HepG2 (cell line): Measurements from ENCODE around the gene PIP5K1A. TPM values are rescaled to one million over a fixed set of nuclear protein-coding genes. Genes with fewer than 3 reads are reported as not detected.

ENCODE experiments used
- ATAD3A ChIP-seq: sonication (generic); formaldehyde crosslinking; IDR thresholded peaks from 2 replicates; pipeline ENCODE4 v1.4.0; 2020; ENCODE audit warnings: missing genetic modification reagents
- ATF3 ChIP-seq: sonication (generic); formaldehyde crosslinking; IDR thresholded peaks from 2 replicates; pipeline ENCODE4 v1.4.0; 2020; ENCODE audit warnings: missing genetic modification reagents
- ATF5 ChIP-seq: sonication (generic); formaldehyde crosslinking; IDR thresholded peaks from 2 replicates; pipeline ENCODE4 v1.4.0; 2020; ENCODE audit warnings: mild to moderate bottlenecking, low read depth, missing genetic modification reagents
- BORCS8-MEF2B ChIP-seq: sonication (generic); formaldehyde crosslinking; IDR thresholded peaks from 2 replicates; pipeline ENCODE4 v1.8.0; 2022; ENCODE audit warnings: mild to moderate bottlenecking, missing genetic modification reagents
- BRF2 ChIP-seq: sonication (generic); formaldehyde crosslinking; IDR thresholded peaks from 2 replicates; pipeline ENCODE4 v1.8.1; 2022; ENCODE audit warnings: mild to moderate bottlenecking, missing genetic modification reagents
- CBX1 ChIP-seq: IDR thresholded peaks from one replicate; pipeline ENCODE4 v1.6.1; 2016; ENCODE audit warnings: antibody characterized with exemption, low read depth
- ELF1 ChIP-seq: sonication (generic); formaldehyde crosslinking; IDR thresholded peaks from 2 replicates; pipeline ENCODE4 v1.4.0; 2020; ENCODE audit warnings: missing genetic modification reagents
- ESRRA ChIP-seq: sonication (generic); formaldehyde crosslinking; IDR thresholded peaks from 2 replicates; pipeline ENCODE4 v1.5.1; 2020; ENCODE audit warnings: mild to moderate bottlenecking, low read depth, missing genetic modification reagents
- HNRNPUL1 ChIP-seq: fragments of 200-400 bp; formaldehyde crosslinking; IDR thresholded peaks from 2 replicates; pipeline ENCODE4 v1.6.1; 2017; ENCODE audit warnings: low read depth, mild to moderate bottlenecking, low read length, moderate library complexity
- KLF16 ChIP-seq, 2 experiments: sonication (generic) in 1 of 2; formaldehyde crosslinking in 1 of 2; IDR thresholded peaks; 2 replicates each; pipeline versions ENCODE4 v1.6.1 to v1.8.0; 2016 to 2023; ENCODE audit warnings: missing genetic modification reagents in 2 of 2, missing compliant biosample characterization in 1 of 2
- MLXIP ChIP-seq: sonication (generic); formaldehyde crosslinking; IDR thresholded peaks from 2 replicates; pipeline ENCODE4 v1.9.0; 2021; ENCODE audit warnings: missing genetic modification reagents, borderline replicate concordance
- MTERF4 ChIP-seq: sonication (generic); formaldehyde crosslinking; IDR thresholded peaks from 2 replicates; pipeline ENCODE4 v1.8.0; 2023; ENCODE audit warnings: mild to moderate bottlenecking, missing genetic modification reagents
- PAWR ChIP-seq: sonication (generic); formaldehyde crosslinking; IDR thresholded peaks from 2 replicates; pipeline ENCODE4 v1.4.0; 2020; ENCODE audit warnings: missing genetic modification reagents, mild to moderate bottlenecking, borderline replicate concordance
- POGK ChIP-seq: sonication (generic); formaldehyde crosslinking; conservative IDR thresholded peaks from 2 replicates; pipeline ENCODE4 v1.8.0; 2022; ENCODE audit warnings: mild to moderate bottlenecking, moderate library complexity, missing genetic modification reagents
- TARDBP ChIP-seq: sonication (generic); formaldehyde crosslinking; IDR thresholded peaks from 2 replicates; pipeline ENCODE4 v1.8.0; 2022; ENCODE audit warnings: mild to moderate bottlenecking, missing genetic modification reagents
- ZNF3 ChIP-seq: IDR thresholded peaks from 2 replicates; pipeline ENCODE4 v1.7.0; 2017; ENCODE audit warnings: inconsistent platforms
- ZNF501 ChIP-seq: sonication (generic); formaldehyde crosslinking; IDR thresholded peaks from 2 replicates; pipeline ENCODE4 v1.5.1; 2020; ENCODE audit warnings: mild to moderate bottlenecking, moderate library complexity, missing genetic modification reagents
- ZNF552 ChIP-seq: sonication (generic); formaldehyde crosslinking; IDR thresholded peaks from 2 replicates; pipeline ENCODE4 v1.9.0; 2022; ENCODE audit warnings: missing genetic modification reagents, mild to moderate bottlenecking, borderline replicate concordance
- ZNF746 ChIP-seq: sonication (generic); formaldehyde crosslinking; IDR thresholded peaks from 2 replicates; pipeline ENCODE4 v1.8.0; 2022; ENCODE audit warnings: mild to moderate bottlenecking, missing genetic modification reagents
- ZNF75D ChIP-seq: sonication (generic); formaldehyde crosslinking; IDR thresholded peaks from 2 replicates; pipeline ENCODE4 v1.8.1; 2023; ENCODE audit warnings: missing genetic modification reagents, mild to moderate bottlenecking, borderline replicate concordance
- ZNF761 ChIP-seq: sonication (generic); formaldehyde crosslinking; conservative IDR thresholded peaks from 2 replicates; pipeline ENCODE4 v1.4.0; 2020; ENCODE audit warnings: mild to moderate bottlenecking, missing genetic modification reagents
- polyA plus RNA-seq, 8 experiments: library from polyadenylated mRNA; depleted of rRNA in 3 of 8; stranded (reverse) in 7 of 8; unstranded in 1 of 8; fragments of >200 nt; fragmentation: Illumina TruSeq in 4 of 8; extraction: Trizol in 4 of 8; gene quantifications; 2 replicates each; pipeline versions ENCODE4 v1.2.1 to v1.2.3, GENCODE V29; 2011 to 2016; ENCODE audit warnings: low read depth in 4 of 8, missing spikeins in 1 of 8, mixed read lengths in 1 of 8; ENCODE audit not compliant: insufficient read depth in 1 of 8
- total RNA-seq, 5 experiments: library from RNA; depleted of rRNA; stranded (reverse); fragments of >200 nt; fragmentation: Illumina TruSeq; extraction: Trizol; gene quantifications; 2 replicates each; pipeline ENCODE4 v1.2.3, GENCODE V29; 2016; ENCODE audit warnings: low read depth in 1 of 5

PIP5K1A gene
- total and polyA plus RNA-seq, 2 of the 13 experiments (the other 11 are each of a cell fraction or from before 2014, with no cell fraction given) = 45.3 to 65.1 TPM

GRCh38 chr1:151281225-151281968 lies 83.0 kb downstream of the PIP5K1A start (continued):
- TF ChIP-seq ZNF761 (CRISPR knock-in tag) (no peak), POGK (peak; percentile 51), ATAD3A (CRISPR knock-in tag) (no peak), TARDBP (CRISPR knock-in tag) (peak; percentile 69; the same call in 1 of the 2 replicates), ZNF746 (peak; percentile 53; the same call in 1 of the 2 replicates), ELF1 (peak; percentile 78), ZNF501 (CRISPR knock-in tag) (peak; percentile 93), BRF2 (CRISPR knock-in tag) (peak; percentile 63; the same call in 1 of the 2 replicates), PAWR (CRISPR knock-in tag) (no peak), ZNF3 (CRISPR knock-in tag) (no peak), HNRNPUL1 (no peak), BORCS8-MEF2B (CRISPR knock-in tag) (peak; percentile 63; the same call in 1 of the 2 replicates), ESRRA (0 out of 2 replicates have a peak, but pooled peaks have one; percentile 41), MLXIP (CRISPR knock-in tag) (no peak; the same call in 1 of the 2 replicates), KLF16 (CRISPR knock-in tag; IDR thresholded peaks at IDR 0.05) (0 out of 4 replicates have a peak, but pooled peaks of 1 of the 2 experiments have one; percentile 58), ATF3 (CRISPR knock-in tag) (peak; percentile 69; the same call in 1 of the 2 replicates), ATF5 (CRISPR knock-in tag) (0 out of 2 replicates have a peak, but pooled peaks have one; percentile 44), CBX1 (peak; percentile 16), ZNF552 (peak; percentile 89; the same call in 1 of the 2 replicates), MTERF4 (CRISPR knock-in tag) (no peak), ZNF75D (CRISPR knock-in tag) (no peak)
